NB4 (cell line): ENCODE results near the gene TXNDC5.

Source experiments
- CTCF ChIP-seq: IDR thresholded peaks from one replicate; pipeline ENCODE4 v1.5.1; 2012; ENCODE audit warnings: low read depth, low read length
- POLR2A ChIP-seq: IDR thresholded peaks from 2 replicates; pipeline ENCODE4 v1.6.1; 2011; ENCODE audit warnings: mild to moderate bottlenecking; ENCODE audit not compliant: insufficient read length; ENCODE audit errors: extremely low read depth

DNA sequence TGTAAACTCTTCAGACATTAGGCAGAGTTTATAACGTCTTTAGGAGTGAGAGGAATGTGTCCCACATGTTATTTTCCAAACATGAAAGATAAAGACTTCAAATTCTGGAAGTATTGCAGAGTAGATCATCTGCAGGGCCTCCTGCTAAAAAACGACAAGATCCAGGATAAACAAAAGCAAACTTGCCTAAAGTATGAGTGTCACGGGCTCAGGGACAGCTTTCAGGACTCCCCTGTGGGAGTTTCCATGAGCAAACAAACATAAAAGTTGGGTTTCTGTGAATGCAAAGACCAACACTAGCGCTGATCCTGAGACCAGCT is 76.9 kb downstream of the TXNDC5 start:
- TF ChIP-seq POLR2A, result no peak
- no peak for TF ChIP-seq CTCF
